ENCODE data around the gene CLBA1. TPM values are rescaled to one million over a fixed set of nuclear protein-coding genes. Genes with fewer than 3 reads are reported as not detected.
A peak's percentile ranks its signal among the peaks of the same experiment; 100 is the strongest.

The CLBA1 gene
- total RNA-seq, 1 donor, result 12.3 TPM

DNA sequence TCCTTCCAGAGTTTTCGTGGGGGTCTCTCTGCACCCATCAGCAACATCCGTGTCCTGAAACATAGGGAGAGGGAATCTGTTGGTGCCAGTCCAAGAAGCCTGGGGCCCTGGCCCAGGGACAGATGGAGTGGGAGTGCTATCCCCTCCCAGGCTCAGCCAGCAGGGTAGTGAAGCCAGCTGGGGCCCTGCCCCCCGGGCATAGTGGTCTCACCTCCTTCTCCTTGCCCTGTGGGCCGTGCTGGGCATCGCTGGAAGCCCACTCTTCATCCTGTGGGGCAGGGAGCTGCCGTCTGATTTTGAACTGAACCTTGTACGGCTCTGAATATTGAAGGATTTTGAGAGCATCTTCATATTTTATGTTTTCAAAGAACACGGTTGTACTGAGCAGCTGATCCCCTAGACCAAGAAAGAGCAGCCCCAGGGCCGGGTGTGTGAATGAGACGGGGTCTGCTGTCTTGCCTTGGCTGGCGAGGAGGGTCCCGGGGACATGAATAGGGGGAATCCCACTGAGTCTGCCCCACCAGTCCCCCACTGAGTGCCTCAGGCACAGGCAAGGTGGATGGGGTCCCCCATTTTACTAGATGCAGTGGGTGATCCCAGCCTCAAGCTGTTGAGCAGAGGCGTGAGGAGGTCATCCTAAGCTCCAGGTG lies 30.7 kb upstream of the CLBA1 start:
- Histone ChIP-seq H4K20me1 (ENCODE audit: insufficient read depth, low read length) (no peaks in the 10 kb centered on the region), H3K4me3 (ENCODE audit: insufficient read depth, low read length) (no peak overlapping the region), H3K79me2 (ENCODE audit: insufficient read depth, low read length) (no peaks in the 10 kb centered on the region), H3K4me2 (ENCODE audit: insufficient read depth, low read length) (no peak overlapping the region), H3K27me3 (ENCODE audit: insufficient read depth, low read length) (no peaks in the 10 kb centered on the region), H3K9me3 (ENCODE audit: low read depth, low read length) (no peaks in the 10 kb centered on the region), H3K4me1 (ENCODE audit: insufficient read depth, low read length) (no peaks in the 10 kb centered on the region), H3K36me3 (ENCODE audit: insufficient read depth, low read length) (no peaks in the 10 kb centered on the region), H3K27ac (ENCODE audit: low read depth, low read length) (no peak overlapping the region), H2AFZ (ENCODE audit: low read length) (no peak overlapping the region)
- peak; percentile 62 for DNase-seq (ENCODE audit: insufficient read length, low spot score, missing footprints)
- TF ChIP-seq, protein P1, sequence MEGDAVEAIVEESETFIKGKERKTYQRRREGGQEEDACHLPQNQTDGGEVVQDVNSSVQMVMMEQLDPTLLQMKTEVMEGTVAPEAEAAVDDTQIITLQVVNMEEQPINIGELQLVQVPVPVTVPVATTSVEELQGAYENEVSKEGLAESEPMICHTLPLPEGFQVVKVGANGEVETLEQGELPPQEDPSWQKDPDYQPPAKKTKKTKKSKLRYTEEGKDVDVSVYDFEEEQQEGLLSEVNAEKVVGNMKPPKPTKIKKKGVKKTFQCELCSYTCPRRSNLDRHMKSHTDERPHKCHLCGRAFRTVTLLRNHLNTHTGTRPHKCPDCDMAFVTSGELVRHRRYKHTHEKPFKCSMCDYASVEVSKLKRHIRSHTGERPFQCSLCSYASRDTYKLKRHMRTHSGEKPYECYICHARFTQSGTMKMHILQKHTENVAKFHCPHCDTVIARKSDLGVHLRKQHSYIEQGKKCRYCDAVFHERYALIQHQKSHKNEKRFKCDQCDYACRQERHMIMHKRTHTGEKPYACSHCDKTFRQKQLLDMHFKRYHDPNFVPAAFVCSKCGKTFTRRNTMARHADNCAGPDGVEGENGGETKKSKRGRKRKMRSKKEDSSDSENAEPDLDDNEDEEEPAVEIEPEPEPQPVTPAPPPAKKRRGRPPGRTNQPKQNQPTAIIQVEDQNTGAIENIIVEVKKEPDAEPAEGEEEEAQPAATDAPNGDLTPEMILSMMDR (IDR thresholded peaks at IDR 0.05; ENCODE audit: extremely low read depth, low read depth, low read length), result no peak

DNA sequence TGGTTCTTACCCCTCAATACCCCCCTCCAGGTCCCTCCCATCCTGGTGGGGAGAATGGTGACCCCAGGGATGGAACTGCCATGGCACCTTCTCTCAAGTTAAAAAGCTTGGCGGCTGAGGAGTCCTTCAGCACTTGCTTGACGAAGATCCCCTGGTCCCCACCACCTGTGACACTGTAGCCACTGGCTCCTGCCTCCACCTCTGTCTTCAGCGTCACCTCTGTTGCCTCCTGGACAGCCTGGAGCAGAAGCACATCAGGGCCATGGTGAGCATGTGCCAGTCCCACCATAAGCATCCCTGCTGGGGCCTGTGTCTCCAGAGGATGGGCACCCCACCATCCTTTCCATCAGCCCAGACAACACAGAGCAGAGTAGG lies 30.2 kb upstream of the CLBA1 start:
- no peak overlapping the region for H3K4me2 ChIP-seq (ENCODE audit: insufficient read depth, low read length)
- H3K79me2 ChIP-seq (ENCODE audit: insufficient read depth, low read length), result no peaks in the 10 kb centered on the region
- peak; percentile 21 for DNase-seq (ENCODE audit: insufficient read length, low spot score, missing footprints)
- H3K27ac ChIP-seq (ENCODE audit: low read depth, low read length), result no peak overlapping the region
- no peaks in the 10 kb centered on the region for H3K36me3 ChIP-seq (ENCODE audit: insufficient read depth, low read length)
- H3K9me3 ChIP-seq (ENCODE audit: low read depth, low read length), result no peaks in the 10 kb centered on the region
- no peaks in the 10 kb centered on the region for H3K4me1 ChIP-seq (ENCODE audit: insufficient read depth, low read length)
- TF ChIP-seq, protein P1 (IDR thresholded peaks at IDR 0.05; ENCODE audit: extremely low read depth, low read depth, low read length), result no peak
- no peak overlapping the region for H3K4me3 ChIP-seq (ENCODE audit: insufficient read depth, low read length)
- H4K20me1 ChIP-seq (ENCODE audit: insufficient read depth, low read length), result no peaks in the 10 kb centered on the region
- no peaks in the 10 kb centered on the region for H3K27me3 ChIP-seq (ENCODE audit: insufficient read depth, low read length)
- H2AFZ ChIP-seq (ENCODE audit: low read length), result no peak overlapping the region

DNA sequence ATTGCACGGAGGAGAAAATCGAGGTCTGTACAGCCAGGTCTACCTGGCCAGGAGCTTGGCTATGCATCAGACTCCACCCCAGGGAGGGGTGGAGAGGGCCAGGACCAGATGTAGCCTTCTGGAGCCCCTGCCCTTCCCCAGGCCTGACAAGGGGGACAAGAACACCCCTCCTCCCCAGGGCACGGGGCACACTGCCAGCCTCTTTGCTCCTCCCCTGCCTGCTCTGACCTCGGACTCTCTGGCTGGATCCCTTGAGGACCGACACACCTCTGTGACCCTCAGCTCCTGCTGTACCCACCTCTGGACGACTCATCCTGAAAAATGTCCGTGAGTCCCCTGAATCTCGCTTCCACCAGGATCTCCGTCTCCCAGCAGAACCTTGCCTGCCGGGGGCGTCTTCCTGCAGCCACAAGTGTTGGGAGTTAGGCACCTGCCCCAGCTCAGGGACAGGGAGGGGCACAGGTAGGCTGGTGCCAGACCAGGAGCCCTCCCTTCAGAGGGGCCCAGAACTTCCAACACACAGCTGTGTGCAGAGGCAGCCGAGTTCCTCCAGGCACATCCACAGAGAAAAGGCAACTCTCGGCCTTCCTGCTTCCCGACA lies 29.2 kb upstream of the CLBA1 start:
- Histone ChIP-seq H3K79me2 (ENCODE audit: insufficient read depth, low read length) (no peaks in the 10 kb centered on the region), H3K27me3 (ENCODE audit: insufficient read depth, low read length) (no peaks in the 10 kb centered on the region), H3K27ac (ENCODE audit: low read depth, low read length) (no peak overlapping the region), H4K20me1 (ENCODE audit: insufficient read depth, low read length) (no peaks in the 10 kb centered on the region), H3K4me3 (ENCODE audit: insufficient read depth, low read length) (no peak overlapping the region), H3K4me1 (ENCODE audit: insufficient read depth, low read length) (no peaks in the 10 kb centered on the region), H3K4me2 (ENCODE audit: insufficient read depth, low read length) (no peak overlapping the region), H2AFZ (ENCODE audit: low read length) (no peak overlapping the region), H3K9me3 (ENCODE audit: low read depth, low read length) (no peaks in the 10 kb centered on the region), H3K36me3 (ENCODE audit: insufficient read depth, low read length) (no peaks in the 10 kb centered on the region)
- TF ChIP-seq, protein P1 (IDR thresholded peaks at IDR 0.05; ENCODE audit: extremely low read depth, low read depth, low read length), result no peak
- DNase-seq (ENCODE audit: insufficient read length, low spot score, missing footprints), result peak; percentile 22
